ENCODE data around the gene NDRG4. TPM values are rescaled to one million over a fixed set of nuclear protein-coding genes. Genes with fewer than 3 reads are reported as not detected.

NDRG4 gene
- polyA plus RNA-seq, 1 of the 3 experiments (the other 2 are of a cell fraction) = 52.0 TPM

DNA sequence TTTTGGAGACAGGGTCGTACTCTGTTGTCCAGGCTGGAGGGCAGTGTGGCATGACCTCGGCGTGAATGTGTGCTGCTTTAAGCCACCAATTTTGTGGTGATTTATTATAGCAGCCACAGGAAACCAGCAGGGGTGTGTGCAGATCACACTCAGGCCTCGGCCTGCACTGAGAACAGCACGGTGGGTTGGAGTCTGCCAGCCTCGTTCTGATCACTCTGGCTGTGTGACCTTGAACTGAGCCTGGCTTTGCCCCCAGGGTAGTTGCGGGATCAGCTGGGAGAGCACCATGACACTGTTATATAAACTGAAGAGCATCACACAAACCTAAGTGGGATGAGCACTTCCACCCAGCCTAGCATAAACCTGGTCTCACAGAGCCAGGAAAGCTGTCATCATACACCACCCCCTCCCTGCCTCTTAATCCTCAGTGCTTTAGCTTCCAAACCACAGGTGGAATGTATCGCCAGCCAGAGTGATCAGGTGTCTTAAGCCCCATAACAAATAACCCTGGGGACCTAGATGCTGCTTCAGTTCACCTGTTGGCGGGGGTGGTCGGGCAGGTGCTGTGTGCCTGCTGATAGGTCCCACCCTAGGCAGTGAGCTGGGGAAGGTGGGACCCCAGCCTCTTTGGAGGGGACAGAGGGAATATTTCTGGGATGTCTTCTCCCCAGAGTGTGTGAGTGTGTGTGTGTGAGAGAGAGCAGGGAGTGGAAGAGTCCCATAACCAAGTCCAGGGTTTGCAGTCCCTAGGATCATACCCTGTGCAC lies 28.6 kb upstream of the NDRG4 start:
- WGBS (ENCODE audit: low lambda C conversion rate) = 78% methylated on average over 8 of the region's 10 CpGs

DNA sequence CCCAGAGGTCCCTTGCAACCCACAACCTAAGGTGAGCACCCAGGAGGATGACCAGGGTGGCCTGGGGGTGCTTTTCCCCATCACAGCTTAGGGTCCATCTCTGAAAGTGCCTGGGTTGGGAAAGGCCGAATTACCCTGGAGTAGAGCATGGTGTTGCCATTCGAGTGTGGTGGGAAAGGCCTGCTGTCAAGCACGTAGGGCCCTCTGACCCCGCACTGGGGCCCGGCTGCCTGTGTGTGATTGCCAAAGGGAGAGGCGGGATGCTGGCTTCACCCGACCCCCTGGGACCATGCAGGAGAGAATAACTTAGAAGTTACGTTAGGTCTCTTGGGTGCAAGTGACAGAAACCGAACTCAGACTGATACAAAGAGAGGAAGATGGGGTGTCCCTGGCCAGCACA lies 27.7 kb upstream of the NDRG4 start:
- no peak overlapping the region for H2AFZ ChIP-seq (ENCODE audit: low read depth)
- TF ChIP-seq FOSL2 (IDR thresholded peaks at IDR 0.05; ENCODE audit: borderline replicate concordance, low read depth) = no peak
- no peak for TF ChIP-seq RAD21 (IDR thresholded peaks at IDR 0.05; ENCODE audit: low read length)
- TF ChIP-seq, protein P1, sequence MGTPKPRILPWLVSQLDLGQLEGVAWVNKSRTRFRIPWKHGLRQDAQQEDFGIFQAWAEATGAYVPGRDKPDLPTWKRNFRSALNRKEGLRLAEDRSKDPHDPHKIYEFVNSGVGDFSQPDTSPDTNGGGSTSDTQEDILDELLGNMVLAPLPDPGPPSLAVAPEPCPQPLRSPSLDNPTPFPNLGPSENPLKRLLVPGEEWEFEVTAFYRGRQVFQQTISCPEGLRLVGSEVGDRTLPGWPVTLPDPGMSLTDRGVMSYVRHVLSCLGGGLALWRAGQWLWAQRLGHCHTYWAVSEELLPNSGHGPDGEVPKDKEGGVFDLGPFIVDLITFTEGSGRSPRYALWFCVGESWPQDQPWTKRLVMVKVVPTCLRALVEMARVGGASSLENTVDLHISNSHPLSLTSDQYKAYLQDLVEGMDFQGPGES (IDR thresholded peaks at IDR 0.05; ENCODE audit: low read depth, low read length) = no peak
- TF ChIP-seq, protein P2, sequence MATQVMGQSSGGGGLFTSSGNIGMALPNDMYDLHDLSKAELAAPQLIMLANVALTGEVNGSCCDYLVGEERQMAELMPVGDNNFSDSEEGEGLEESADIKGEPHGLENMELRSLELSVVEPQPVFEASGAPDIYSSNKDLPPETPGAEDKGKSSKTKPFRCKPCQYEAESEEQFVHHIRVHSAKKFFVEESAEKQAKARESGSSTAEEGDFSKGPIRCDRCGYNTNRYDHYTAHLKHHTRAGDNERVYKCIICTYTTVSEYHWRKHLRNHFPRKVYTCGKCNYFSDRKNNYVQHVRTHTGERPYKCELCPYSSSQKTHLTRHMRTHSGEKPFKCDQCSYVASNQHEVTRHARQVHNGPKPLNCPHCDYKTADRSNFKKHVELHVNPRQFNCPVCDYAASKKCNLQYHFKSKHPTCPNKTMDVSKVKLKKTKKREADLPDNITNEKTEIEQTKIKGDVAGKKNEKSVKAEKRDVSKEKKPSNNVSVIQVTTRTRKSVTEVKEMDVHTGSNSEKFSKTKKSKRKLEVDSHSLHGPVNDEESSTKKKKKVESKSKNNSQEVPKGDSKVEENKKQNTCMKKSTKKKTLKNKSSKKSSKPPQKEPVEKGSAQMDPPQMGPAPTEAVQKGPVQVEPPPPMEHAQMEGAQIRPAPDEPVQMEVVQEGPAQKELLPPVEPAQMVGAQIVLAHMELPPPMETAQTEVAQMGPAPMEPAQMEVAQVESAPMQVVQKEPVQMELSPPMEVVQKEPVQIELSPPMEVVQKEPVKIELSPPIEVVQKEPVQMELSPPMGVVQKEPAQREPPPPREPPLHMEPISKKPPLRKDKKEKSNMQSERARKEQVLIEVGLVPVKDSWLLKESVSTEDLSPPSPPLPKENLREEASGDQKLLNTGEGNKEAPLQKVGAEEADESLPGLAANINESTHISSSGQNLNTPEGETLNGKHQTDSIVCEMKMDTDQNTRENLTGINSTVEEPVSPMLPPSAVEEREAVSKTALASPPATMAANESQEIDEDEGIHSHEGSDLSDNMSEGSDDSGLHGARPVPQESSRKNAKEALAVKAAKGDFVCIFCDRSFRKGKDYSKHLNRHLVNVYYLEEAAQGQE (IDR thresholded peaks at IDR 0.05; ENCODE audit: low read depth, low read length) = no peak
- no peak for TF ChIP-seq TCF12 (IDR thresholded peaks at IDR 0.05)
- TF ChIP-seq EP300 (IDR thresholded peaks at IDR 0.05; ENCODE audit: borderline replicate concordance in 1 of 2, low read depth in 1 of 2, low read length in 1 of 2) = no peak
- no peak for TF ChIP-seq RFX5 (IDR thresholded peaks at IDR 0.05; ENCODE audit: low read length)
- TF ChIP-seq RCOR1 (IDR thresholded peaks at IDR 0.05; ENCODE audit: low read length) = no peak
- TF ChIP-seq RXRA (IDR thresholded peaks at IDR 0.05; ENCODE audit: borderline replicate concordance, low read depth) = no peak
- no peak for TF ChIP-seq SMC3 (IDR thresholded peaks at IDR 0.05; ENCODE audit: low read depth, low read length)
- peaks cover 3% of the 10 kb centered on the region for H3F3A ChIP-seq (replicated peaks; ENCODE audit: insufficient read depth)
- POLR2A ChIA-PET = no interaction called here
- no peaks in the 10 kb centered on the region for H3K36me3 ChIP-seq (replicated peaks in 1 of 2; ENCODE audit: control insufficient read depth in 1 of 2, insufficient read depth in 2 of 2, low read length in 1 of 2)
- H3K4me3 ChIP-seq (ENCODE audit: low read depth in 2 of 2, low read length in 1 of 2) = no peak overlapping the region
- no peaks in the 10 kb centered on the region for H4K20me1 ChIP-seq (ENCODE audit: insufficient read depth)
- DNase-seq = no peak
- H3K4me2 ChIP-seq = no peak overlapping the region
- no peaks in the 10 kb centered on the region for H3K79me2 ChIP-seq (ENCODE audit: insufficient read depth)
- no peak overlapping the region for H3K27ac ChIP-seq (ENCODE audit: low read depth in 2 of 2, low read length in 1 of 2)
- no peak overlapping the region for H3K9ac ChIP-seq
- H3K4me1 ChIP-seq (ENCODE audit: control insufficient read depth in 1 of 2, insufficient read depth in 2 of 2, low read depth in 1 of 2, low read length in 1 of 2) = no peaks in the 10 kb centered on the region; a peak in 1 of 4 replicates
- 92% methylated on average over 9 of the region's 9 CpGs for WGBS (ENCODE audit: low lambda C conversion rate)
- CTCF ChIA-PET = interaction anchor here (1.1 to 6.8 kb wide), 4 partner anchors 16 to 136 kb away, joined by 3 to 34 read pairs (median 14); no protein-coding TSS in a partner anchor
- H3K27me3 ChIP-seq (ENCODE audit: insufficient read depth) = no peaks in the 10 kb centered on the region; the same call in 1 of the 2 replicates
- no peaks in the 10 kb centered on the region for H3K9me3 ChIP-seq
- no peaks in the 10 kb centered on the region for H3K9me2 ChIP-seq

More for the DNA sequence above, 28.6 kb upstream of the NDRG4 start:
- Histone ChIP-seq H3K4me3 (ENCODE audit: low read depth in 2 of 2, low read length in 1 of 2) (no peak overlapping the region), H3F3A (replicated peaks; ENCODE audit: insufficient read depth) (peaks cover under 1% of the 10 kb centered on the region), H3K36me3 (replicated peaks in 1 of 2; ENCODE audit: control insufficient read depth in 1 of 2, insufficient read depth in 2 of 2, low read length in 1 of 2) (no peaks in the 10 kb centered on the region), H3K9ac (no peak overlapping the region), H3K27ac (ENCODE audit: low read depth in 2 of 2, low read length in 1 of 2) (no peak overlapping the region), H3K9me3 (no peaks in the 10 kb centered on the region), H3K4me2 (no peak overlapping the region), H3K9me2 (no peaks in the 10 kb centered on the region), H3K79me2 (ENCODE audit: insufficient read depth) (no peaks in the 10 kb centered on the region), H3K27me3 (ENCODE audit: insufficient read depth) (peaks cover 4% of the 10 kb centered on the region; the same call in 1 of the 2 replicates), H3K4me1 (ENCODE audit: control insufficient read depth in 1 of 2, insufficient read depth in 2 of 2, low read depth in 1 of 2, low read length in 1 of 2) (no peaks in the 10 kb centered on the region; a peak in 1 of 4 replicates), H4K20me1 (ENCODE audit: insufficient read depth) (no peaks in the 10 kb centered on the region), H2AFZ (ENCODE audit: low read depth) (no peak overlapping the region)
- CTCF ChIA-PET = interaction anchor here (0.5 to 4.8 kb wide), 9 partner anchors 10 to 183 kb away, joined by 3 to 24 read pairs (median 4); no protein-coding TSS in a partner anchor
- TF ChIP-seq GATA2 (CRISPR knock-in tag; IDR thresholded peaks at IDR 0.05) = no peak
- TF ChIP-seq FOXM1 (IDR thresholded peaks at IDR 0.05; ENCODE audit: low read depth) = no peak
- TF ChIP-seq YY1 (IDR thresholded peaks at IDR 0.05; ENCODE audit: low read depth) = no peak
- no peak for DNase-seq
- POLR2A ChIA-PET = no interaction called here

Data from SK-N-SH (cell line).